Gastroesophageal sphincter (tissue), 3 donors: ENCODE measurements around the gene WNT3A.

Experiments used
- CTCF ChIP-seq, 4 experiments: fragments of 200-600 bp in 2 of 4; fragments of 450-650 bp in 2 of 4; sonication (generic) in 1 of 4; IDR thresholded peaks; one replicate each; pipeline ENCODE4 v1.5.1; 2017 to 2019; ENCODE audit warnings: antibody characterized with exemption in 4 of 4, mild to moderate bottlenecking in 2 of 4, moderate library complexity in 2 of 4
- EP300 ChIP-seq: sonication (generic); formaldehyde crosslinking; IDR thresholded peaks from one replicate; pipeline ENCODE4 v1.6.1; 2017; ENCODE audit warnings: antibody characterized with exemption, mild to moderate bottlenecking
- POLR2A ChIP-seq, 2 donors: fragments of 450-650 bp; IDR thresholded peaks; one replicate each; pipeline ENCODE4 v1.6.1; 2017; ENCODE audit warnings: antibody characterized with exemption in 2 of 2, mild to moderate bottlenecking in 2 of 2, moderate library complexity in 1 of 2
- POLR2AphosphoS5 ChIP-seq: sonication (generic); formaldehyde crosslinking; IDR thresholded peaks from one replicate; pipeline ENCODE4 v1.6.1; 2017; ENCODE audit warnings: antibody characterized with exemption

DNA sequence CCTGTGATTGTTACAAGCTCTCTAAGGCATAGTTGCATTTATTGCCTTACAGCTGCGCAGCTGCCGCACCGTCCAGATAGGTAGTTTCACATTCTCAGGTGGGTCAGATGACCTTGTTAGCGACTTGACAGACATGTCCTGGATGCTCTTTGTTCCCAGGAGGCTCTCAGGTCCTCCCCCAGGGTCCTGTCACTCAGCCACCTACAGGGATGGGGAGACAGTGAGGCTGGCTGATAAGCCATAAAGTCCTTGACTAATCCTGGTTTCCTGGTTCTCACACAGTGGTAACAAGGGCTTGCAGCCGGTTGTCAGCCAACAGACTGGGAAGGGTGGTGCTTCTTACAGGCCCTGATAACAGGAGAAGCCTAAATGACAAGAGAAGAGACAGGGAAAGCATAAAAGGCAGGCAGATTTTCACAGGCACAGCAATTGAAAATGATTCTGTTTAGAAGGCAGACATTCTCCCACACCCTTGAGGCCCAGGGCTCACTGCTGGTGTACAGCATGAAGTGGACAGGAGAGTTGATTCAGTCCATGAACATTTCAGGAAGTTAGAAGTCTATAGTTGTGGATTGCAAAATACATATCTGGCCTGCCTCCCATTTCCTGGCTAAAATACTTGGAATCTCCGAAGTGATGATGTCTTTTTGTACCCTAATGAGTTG lies 78.6 kb downstream of the WNT3A start:
- TF ChIP-seq CTCF (IDR thresholded peaks at IDR 0.05) (no peak), POLR2A (IDR thresholded peaks at IDR 0.05) (no peak), POLR2AphosphoS5 (peak; percentile 36), EP300 (no peak)
